H9 (cell line): ENCODE measurements around the gene RAP1GAP. TPM values are rescaled to one million over a fixed set of nuclear protein-coding genes. Genes with fewer than 3 reads are reported as not detected.

Experiments
- DNase-seq: peaks from one replicate; pipeline ENCODE4 v3.0.0-alpha.2; 2017
- H2AFZ ChIP-seq: one replicate; pipeline ENCODE4 v1.6.1; 2013; ENCODE audit warnings: mild to moderate bottlenecking, low read length, control low read depth, moderate library complexity
- H2AK5ac ChIP-seq: 2 replicates; pipeline ENCODE4 v1.6.1; 2013; ENCODE audit warnings: low read length, control low read depth, mixed read lengths; ENCODE audit not compliant: insufficient read length
- H2BK120ac ChIP-seq: one replicate; pipeline ENCODE4 v1.6.1; 2013; ENCODE audit warnings: low read depth, mild to moderate bottlenecking, low read length, control low read depth, inconsistent platforms; ENCODE audit not compliant: poor library complexity, severe bottlenecking
- H2BK12ac ChIP-seq: 2 replicates; pipeline ENCODE4 v1.6.1; 2013; ENCODE audit warnings: low read length, control low read depth, mixed read lengths, low read depth; ENCODE audit not compliant: insufficient read length
- H2BK15ac ChIP-seq: 2 replicates; pipeline ENCODE4 v1.6.1; 2013; ENCODE audit warnings: low read depth, low read length, control low read depth
- H2BK20ac ChIP-seq: one replicate; pipeline ENCODE4 v1.6.1; 2013; ENCODE audit warnings: low read depth, mild to moderate bottlenecking, low read length, control low read depth, inconsistent platforms; ENCODE audit not compliant: poor library complexity, severe bottlenecking
- H2BK5ac ChIP-seq: 2 replicates; pipeline ENCODE4 v1.6.1; 2013; ENCODE audit warnings: low read length, control low read depth, mixed read lengths; ENCODE audit not compliant: insufficient read length
- H3K14ac ChIP-seq: 2 replicates; pipeline ENCODE4 v1.6.1; 2013; ENCODE audit warnings: low read length, control low read depth; ENCODE audit not compliant: insufficient read depth
- H3K18ac ChIP-seq: 2 replicates; pipeline ENCODE4 v1.6.1; 2013; ENCODE audit warnings: low read depth, mild to moderate bottlenecking, mixed read lengths, low read length, control low read depth; ENCODE audit not compliant: insufficient read length
- H3K23ac ChIP-seq: 2 replicates; pipeline ENCODE4 v1.6.1; 2013; ENCODE audit warnings: low read length, control low read depth, mixed read lengths, low read depth; ENCODE audit not compliant: insufficient read length
- H3K23me2 ChIP-seq: 2 replicates; pipeline ENCODE4 v1.6.1; 2013; ENCODE audit warnings: low read depth, mild to moderate bottlenecking, mixed read lengths, low read length, control low read depth; ENCODE audit not compliant: insufficient read length, poor library complexity, severe bottlenecking
- H3K27ac ChIP-seq: 2 replicates; pipeline ENCODE4 v1.5.1; 2013; ENCODE audit warnings: low read length, control low read depth, mixed read lengths, low read depth; ENCODE audit not compliant: insufficient read length
- H3K27me3 ChIP-seq: 2 replicates; pipeline ENCODE4 v1.6.1; 2013; ENCODE audit warnings: low read length, control low read depth, inconsistent platforms; ENCODE audit not compliant: insufficient read depth
- H3K4ac ChIP-seq: 2 replicates; pipeline ENCODE4 v1.6.1; 2013; ENCODE audit warnings: low read depth, mild to moderate bottlenecking, control low read depth, inconsistent platforms, low read length, moderate library complexity
- H3K4me1 ChIP-seq: 2 replicates; pipeline ENCODE4 v1.6.1; 2013; ENCODE audit warnings: low read length, control low read depth, inconsistent platforms; ENCODE audit not compliant: insufficient read depth
- H3K4me2 ChIP-seq: 2 replicates; pipeline ENCODE4 v1.6.1; 2013; ENCODE audit warnings: low read length, control low read depth, mixed read lengths; ENCODE audit not compliant: insufficient read length, insufficient read depth
- H3K56ac ChIP-seq: 2 replicates; pipeline ENCODE4 v1.6.1; 2013; ENCODE audit warnings: low read depth, mild to moderate bottlenecking, mixed read lengths, low read length, control low read depth; ENCODE audit not compliant: insufficient read length
- H3K79me1 ChIP-seq: 2 replicates; pipeline ENCODE4 v1.6.1; 2013; ENCODE audit warnings: low read depth, mild to moderate bottlenecking, moderate library complexity, low read length, control low read depth, inconsistent platforms; ENCODE audit not compliant: insufficient read depth, poor library complexity, severe bottlenecking
- H3K79me2 ChIP-seq: 2 replicates; pipeline ENCODE4 v1.6.1; 2013; ENCODE audit warnings: low read length, control low read depth, inconsistent platforms; ENCODE audit not compliant: insufficient read depth
- H3K9ac ChIP-seq: 2 replicates; pipeline ENCODE4 v1.6.1; 2013; ENCODE audit warnings: low read length, control low read depth, mixed read lengths; ENCODE audit not compliant: insufficient read length; ENCODE audit errors: extremely low read depth
- H3K9me3 ChIP-seq: one replicate; pipeline ENCODE4 v1.6.1; 2013; ENCODE audit warnings: low read depth, low read length, inconsistent platforms; ENCODE audit not compliant: control insufficient read depth
- H3T11ph ChIP-seq: one replicate; pipeline ENCODE4 v1.6.1; 2013; ENCODE audit warnings: mild to moderate bottlenecking, low read length, control low read depth, inconsistent platforms
- H4K20me1 ChIP-seq: one replicate; pipeline ENCODE4 v1.6.1; 2013; ENCODE audit not compliant: control insufficient read depth, insufficient read length, insufficient read depth
- H4K5ac ChIP-seq: 2 replicates; pipeline ENCODE4 v1.6.1; 2013; ENCODE audit warnings: low read depth, mild to moderate bottlenecking, mixed read lengths, low read length, control low read depth; ENCODE audit not compliant: insufficient read length
- H4K8ac ChIP-seq: replicated peaks from 2 replicates; pipeline ENCODE4 v1.6.1; 2013; ENCODE audit warnings: low read length, control low read depth, mixed read lengths, low read depth; ENCODE audit not compliant: insufficient read length
- H4K91ac ChIP-seq: 2 replicates; pipeline ENCODE4 v1.6.1; 2013; ENCODE audit warnings: low read depth, mild to moderate bottlenecking, moderate library complexity, mixed read lengths, low read length, control low read depth; ENCODE audit not compliant: insufficient read length
- H3K27ac Mint-ChIP-seq, 3 experiments: 2 replicates in 2 of 3; 3 replicates in 1 of 3; pipeline ENCODE4 v1.8.0; 2020 to 2021; ENCODE audit warnings: mixed read lengths in 3 of 3, mild to moderate bottlenecking in 1 of 3, moderate library complexity in 1 of 3
- H3K27me3 Mint-ChIP-seq: 2 replicates; pipeline ENCODE4 v1.8.0; 2021; ENCODE audit warnings: low read depth, mild to moderate bottlenecking, moderate library complexity, mixed read lengths
- H3K36me3 Mint-ChIP-seq, 3 experiments: 2 replicates in 2 of 3; 3 replicates in 1 of 3; pipeline ENCODE4 v1.8.0; 2020 to 2021; ENCODE audit warnings: low read depth in 3 of 3, mixed read lengths in 3 of 3; ENCODE audit not compliant: insufficient read depth in 1 of 3
- H3K4me1 Mint-ChIP-seq, 2 experiments: 2 replicates each; pipeline ENCODE4 v1.8.0; 2020; ENCODE audit warnings: mixed read lengths in 2 of 2
- H3K4me3 Mint-ChIP-seq, 2 experiments: 2 replicates in 1 of 2; 3 replicates in 1 of 2; pipeline ENCODE4 v1.8.0; 2020 to 2021; ENCODE audit warnings: mild to moderate bottlenecking in 2 of 2, mixed read lengths in 2 of 2, moderate library complexity in 1 of 2
- H3K9me3 Mint-ChIP-seq, 2 experiments: 2 replicates in 1 of 2; 3 replicates in 1 of 2; pipeline ENCODE4 v1.8.0; 2020; ENCODE audit warnings: mild to moderate bottlenecking in 2 of 2, mixed read lengths in 2 of 2, moderate library complexity in 1 of 2
- WGBS: extraction: QIAGEN DNeasy Blood & Tissue Kit; methylation state at CpG from one replicate; pipeline ENCODE4 v1.1.7; 2013; ENCODE audit warnings: missing lambda C conversion rate, low lambda C conversion rate, mixed read lengths; ENCODE audit not compliant: insufficient read length; ENCODE audit errors: extremely low coverage; 5-methylcytosine and 5-hydroxymethylcytosine counted together
- total RNA-seq: library from RNA; stranded (reverse); gene quantifications from 2 replicates; pipeline ENCODE4 v1.2.1, GENCODE V29; 2021
- TF ChIP-seq, protein P1 (sequence below): fragments of 200-600 bp; sonication (generic); conservative IDR thresholded peaks from 3 replicates; pipeline ENCODE4 v1.8.0; 2021; ENCODE audit warnings: antibody characterized with exemption, mild to moderate bottlenecking

Gene RAP1GAP
- total RNA-seq, 1 experiment from 2014 or later, result 7.9 TPM

- Histone ChIP-seq H3K14ac (no peak overlapping the region), H3K27me3 (no peaks in the 10 kb centered on the region), H3K27ac (no peak overlapping the region), H2BK120ac (no peak overlapping the region), H4K5ac (no peak overlapping the region), H2AK5ac (no peak overlapping the region), H3K9ac (no peak overlapping the region), H2BK5ac (no peak overlapping the region), H2AFZ (no peak overlapping the region), H3K18ac (no peak overlapping the region), H4K8ac (no peak overlapping the region), H3K79me1 (no peaks in the 10 kb centered on the region), H2BK15ac (no peak overlapping the region), H3K9me3 (no peaks in the 10 kb centered on the region), H2BK20ac (no peak overlapping the region), H3K23me2 (no peaks in the 10 kb centered on the region), H3K79me2 (no peaks in the 10 kb centered on the region), H3K4me2 (no peak overlapping the region), H3K56ac (no peak overlapping the region), H2BK12ac (no peak overlapping the region), H3K4me1 (peaks cover 2% of the 10 kb centered on the region), H4K20me1 (no peaks in the 10 kb centered on the region), H3K23ac (no peak overlapping the region), H3K4ac (no peak overlapping the region), H3T11ph (no peak overlapping the region), H4K91ac (no peak overlapping the region)
- Mint-ChIP-seq H3K36me3 (peaks cover 11 to 43% (median 39%) of the 10 kb centered on the region in 3 experiments; a peak in 6 of 7 replicates), H3K27ac (peak overlapping the region in 2 of 3 experiments; percentile 19 to 85; a peak in 3 of 7 replicates), H3K4me3 (no peak overlapping the region), H3K9me3 (no peaks in the 10 kb centered on the region), H3K27me3 (no peaks in the 10 kb centered on the region), H3K4me1 (peaks cover 18 to 25% of the 10 kb centered on the region in 2 experiments)
- no peak for DNase-seq
- TF ChIP-seq, protein P1, sequence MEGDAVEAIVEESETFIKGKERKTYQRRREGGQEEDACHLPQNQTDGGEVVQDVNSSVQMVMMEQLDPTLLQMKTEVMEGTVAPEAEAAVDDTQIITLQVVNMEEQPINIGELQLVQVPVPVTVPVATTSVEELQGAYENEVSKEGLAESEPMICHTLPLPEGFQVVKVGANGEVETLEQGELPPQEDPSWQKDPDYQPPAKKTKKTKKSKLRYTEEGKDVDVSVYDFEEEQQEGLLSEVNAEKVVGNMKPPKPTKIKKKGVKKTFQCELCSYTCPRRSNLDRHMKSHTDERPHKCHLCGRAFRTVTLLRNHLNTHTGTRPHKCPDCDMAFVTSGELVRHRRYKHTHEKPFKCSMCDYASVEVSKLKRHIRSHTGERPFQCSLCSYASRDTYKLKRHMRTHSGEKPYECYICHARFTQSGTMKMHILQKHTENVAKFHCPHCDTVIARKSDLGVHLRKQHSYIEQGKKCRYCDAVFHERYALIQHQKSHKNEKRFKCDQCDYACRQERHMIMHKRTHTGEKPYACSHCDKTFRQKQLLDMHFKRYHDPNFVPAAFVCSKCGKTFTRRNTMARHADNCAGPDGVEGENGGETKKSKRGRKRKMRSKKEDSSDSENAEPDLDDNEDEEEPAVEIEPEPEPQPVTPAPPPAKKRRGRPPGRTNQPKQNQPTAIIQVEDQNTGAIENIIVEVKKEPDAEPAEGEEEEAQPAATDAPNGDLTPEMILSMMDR, result no peak
- no CpG with 5 or more reads among the region's 5 CpGs for WGBS
These were observed 38.1 kb upstream of the RAP1GAP start for GRCh38 chr1:21707086-21707840.
